ENCODE results near the gene OPCML.

- TF ChIP-seq POLR2AphosphoS5 (IDR thresholded peaks at IDR 0.05; ENCODE audit: low read depth) (no peak), EZH2phosphoT487 (IDR thresholded peaks at IDR 0.05; ENCODE audit: unreplicated experiment) (no peak), EZH2 (IDR thresholded peaks at IDR 0.05; ENCODE audit: low read depth, unreplicated experiment) (no peak), REST (IDR thresholded peaks at IDR 0.05; ENCODE audit: unreplicated experiment) (no peak), CREB1 (CRISPR knock-in tag; IDR thresholded peaks at IDR 0.05; ENCODE audit: low read depth) (no peak), ZNF331 (CRISPR knock-in tag; IDR thresholded peaks at IDR 0.05; ENCODE audit: low read depth) (no peak), STAT1 (IDR thresholded peaks at IDR 0.05; ENCODE audit: unreplicated experiment) (no peak)
- TF ChIP-seq, protein P1, sequence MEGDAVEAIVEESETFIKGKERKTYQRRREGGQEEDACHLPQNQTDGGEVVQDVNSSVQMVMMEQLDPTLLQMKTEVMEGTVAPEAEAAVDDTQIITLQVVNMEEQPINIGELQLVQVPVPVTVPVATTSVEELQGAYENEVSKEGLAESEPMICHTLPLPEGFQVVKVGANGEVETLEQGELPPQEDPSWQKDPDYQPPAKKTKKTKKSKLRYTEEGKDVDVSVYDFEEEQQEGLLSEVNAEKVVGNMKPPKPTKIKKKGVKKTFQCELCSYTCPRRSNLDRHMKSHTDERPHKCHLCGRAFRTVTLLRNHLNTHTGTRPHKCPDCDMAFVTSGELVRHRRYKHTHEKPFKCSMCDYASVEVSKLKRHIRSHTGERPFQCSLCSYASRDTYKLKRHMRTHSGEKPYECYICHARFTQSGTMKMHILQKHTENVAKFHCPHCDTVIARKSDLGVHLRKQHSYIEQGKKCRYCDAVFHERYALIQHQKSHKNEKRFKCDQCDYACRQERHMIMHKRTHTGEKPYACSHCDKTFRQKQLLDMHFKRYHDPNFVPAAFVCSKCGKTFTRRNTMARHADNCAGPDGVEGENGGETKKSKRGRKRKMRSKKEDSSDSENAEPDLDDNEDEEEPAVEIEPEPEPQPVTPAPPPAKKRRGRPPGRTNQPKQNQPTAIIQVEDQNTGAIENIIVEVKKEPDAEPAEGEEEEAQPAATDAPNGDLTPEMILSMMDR (conservative IDR thresholded peaks at IDR 0.05; ENCODE audit: low read depth in 2 of 2): no peak
Observed at GRCh38 chr11:133175103-133175502, 357.2 kb downstream of the OPCML start.

Data from GM23338 (cell line).